NCI-H1930 (cell line): ENCODE data around the gene MAZ.
A peak's percentile ranks its signal among the peaks of the same experiment; 100 is the strongest.
"Not testable (repeated sequence)": the region's sequence is repeated elsewhere in the genome, so short reads cannot be mapped to it uniquely, and the experiment has no call there.

Experiments used
- DNase-seq, 2 experiments: peaks; one replicate each; lab custom pipeline; 2025; lab: John Stamatoyannopoulos, UW

The MAZ gene

DNA sequence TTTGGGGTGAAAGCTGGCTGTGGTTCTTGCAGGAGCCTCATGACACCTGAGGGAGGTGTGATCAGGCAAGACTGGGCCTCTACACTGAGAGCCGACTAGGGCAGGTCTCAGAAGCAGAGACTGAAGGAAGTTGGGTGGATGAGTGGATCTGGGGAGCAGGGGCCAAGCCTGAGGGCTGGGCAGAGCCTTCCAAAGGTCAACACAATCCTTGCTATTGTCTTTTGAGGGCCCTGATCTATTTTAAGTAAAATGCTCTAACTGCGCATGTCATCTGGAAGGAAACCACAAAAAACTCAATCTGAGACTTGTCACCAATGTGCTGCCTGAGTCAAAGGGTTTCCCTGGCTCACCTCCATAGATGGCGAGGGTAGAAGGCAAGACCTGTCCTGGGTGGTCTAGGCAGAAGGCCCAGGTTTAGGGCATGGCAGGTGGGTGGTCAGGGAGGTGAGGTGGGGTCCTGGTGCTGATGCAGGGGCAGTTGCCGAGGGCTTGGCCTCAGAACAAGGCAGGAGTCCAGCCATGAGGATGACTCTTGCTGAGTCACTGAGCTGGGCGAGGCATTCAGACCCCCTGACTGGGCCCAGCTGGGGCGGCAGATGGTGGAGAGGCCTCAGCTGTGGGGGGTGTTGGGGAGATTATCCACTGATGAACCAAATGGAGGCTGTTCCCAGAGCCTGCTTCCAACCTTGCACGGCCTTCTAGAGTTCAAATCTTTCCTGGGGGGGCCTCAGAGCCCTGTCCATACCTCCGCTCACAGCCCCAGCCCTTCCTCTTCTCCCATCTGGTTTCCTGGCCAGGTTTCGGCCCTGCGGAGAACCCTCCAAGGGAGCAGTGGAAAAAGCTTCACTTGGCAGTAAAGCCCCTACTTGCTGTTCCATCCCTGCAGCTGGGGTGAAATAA, 19.1 kb downstream of the MAZ start:
- no peak for DNase-seq

DNA sequence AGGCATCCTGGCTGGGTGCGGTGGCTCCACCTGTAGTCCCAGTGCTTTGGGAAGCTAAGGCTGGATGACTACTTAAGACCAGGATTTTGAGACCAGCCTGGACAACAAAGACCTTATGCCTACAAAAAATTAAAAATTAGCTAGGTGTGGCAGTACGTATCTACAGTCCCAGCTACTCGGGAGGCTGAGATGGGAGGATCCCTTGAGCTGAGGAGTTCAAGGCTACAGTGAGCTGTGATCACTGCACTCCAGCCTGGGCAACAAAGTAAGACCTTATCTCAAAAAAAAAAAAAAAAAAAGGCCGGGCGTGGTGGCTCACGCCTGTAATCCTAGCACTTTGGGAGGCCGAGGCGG, 20.0 kb downstream of the MAZ start:
- DNase-seq, result no peak

DNA sequence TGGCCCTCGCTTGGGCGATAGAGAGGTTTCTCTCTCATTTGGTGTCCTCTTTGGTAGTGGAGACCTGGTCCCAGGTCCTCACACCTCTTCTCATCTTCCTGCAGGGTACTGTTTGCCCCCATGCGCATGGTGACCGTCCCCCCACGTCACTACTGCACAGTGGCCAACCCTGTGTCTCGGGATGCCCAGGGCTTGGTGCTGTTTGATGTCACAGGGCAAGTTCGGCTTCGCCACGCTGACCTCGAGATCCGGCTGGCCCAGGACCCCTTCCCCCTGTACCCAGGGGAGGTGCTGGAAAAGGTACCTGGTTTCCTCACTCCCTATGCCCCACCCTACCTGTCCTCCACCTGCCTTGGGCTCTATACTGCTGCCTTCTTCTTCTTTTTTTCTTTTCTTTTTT, 24.4 kb downstream of the MAZ start:
- no peak for DNase-seq

DNA sequence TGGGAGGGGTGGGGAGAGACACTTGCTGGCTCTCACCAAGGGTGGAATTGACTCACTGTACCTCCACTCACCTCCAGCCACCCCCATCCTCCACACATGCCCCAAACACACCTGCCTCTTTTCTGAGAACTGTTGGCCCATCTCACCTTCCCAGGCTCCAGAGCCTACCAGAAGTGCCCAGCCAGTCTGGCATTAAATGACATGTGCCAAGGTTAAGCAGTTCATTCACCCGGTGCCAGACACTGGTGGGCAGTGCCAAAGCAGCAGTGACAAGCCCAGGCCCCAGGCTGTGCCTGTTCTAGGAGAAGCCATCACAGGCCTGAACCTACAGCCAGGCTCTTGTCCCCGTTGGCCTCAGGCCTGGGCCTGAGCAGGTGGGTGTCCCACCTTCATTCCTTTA, 25.2 kb downstream of the MAZ start:
- DNase-seq, result no peak

DNA sequence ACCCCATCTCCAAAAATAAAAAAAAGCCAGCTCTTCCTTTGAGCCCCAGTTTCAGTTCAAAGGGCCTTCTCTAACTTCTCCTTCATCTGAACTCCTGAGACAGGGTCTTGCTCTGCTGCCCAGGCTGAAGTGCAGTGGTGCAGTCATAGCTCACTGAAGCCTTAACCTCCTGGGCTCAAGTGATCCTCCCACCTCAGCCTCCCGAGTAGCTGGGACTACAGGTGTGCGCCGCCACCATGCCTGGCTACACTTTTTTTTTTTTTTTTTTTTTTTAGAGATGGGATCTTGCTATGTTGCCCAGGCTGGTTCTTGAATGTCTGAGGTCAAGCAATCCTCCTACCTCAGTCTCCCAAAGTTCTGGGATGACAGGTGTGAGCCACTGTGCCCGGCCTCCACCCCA, 26.9 kb downstream of the MAZ start:
- DNase-seq, result not testable (repeated sequence)

DNA sequence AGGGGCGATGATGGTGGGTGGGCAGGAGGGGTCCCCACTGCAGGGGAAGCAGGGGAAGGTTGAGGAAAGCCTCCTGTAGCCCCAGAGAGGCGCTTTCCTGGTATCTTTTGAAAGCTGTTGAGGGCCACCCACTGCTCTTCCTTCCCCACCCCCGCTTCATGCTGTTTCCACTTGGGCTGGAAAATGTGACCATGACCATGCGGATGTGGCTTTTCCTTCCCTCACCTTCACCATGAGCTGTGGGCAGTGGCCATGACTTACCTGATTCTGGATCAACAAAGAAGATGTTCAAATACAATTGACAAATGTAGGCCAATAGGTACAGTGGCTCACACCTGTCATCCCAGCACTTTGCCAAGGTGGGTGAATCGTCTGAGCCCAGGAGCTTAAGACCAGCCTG, 27.8 kb downstream of the MAZ start:
- DNase-seq, result no peak

DNA sequence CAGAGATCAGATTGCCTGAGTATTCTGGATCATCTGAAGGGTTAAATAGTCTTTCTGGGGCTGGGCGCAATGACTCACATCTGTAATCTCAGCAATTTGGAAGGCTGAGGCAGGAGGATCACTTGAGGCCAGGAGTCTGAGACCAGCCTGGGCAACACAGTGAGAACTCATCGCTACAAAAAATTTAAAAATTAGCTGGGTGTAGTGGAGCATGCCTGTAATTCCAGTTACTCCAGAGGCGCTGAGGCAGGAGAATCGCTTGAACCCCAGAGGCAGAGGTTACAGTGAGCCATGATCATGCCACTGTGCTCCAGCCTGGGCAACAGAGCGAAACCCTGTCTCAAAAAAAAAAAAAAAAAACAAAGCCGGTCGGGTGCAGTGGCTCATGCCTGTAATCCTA, 29.6 kb downstream of the MAZ start:
- DNase-seq, result no peak

DNA sequence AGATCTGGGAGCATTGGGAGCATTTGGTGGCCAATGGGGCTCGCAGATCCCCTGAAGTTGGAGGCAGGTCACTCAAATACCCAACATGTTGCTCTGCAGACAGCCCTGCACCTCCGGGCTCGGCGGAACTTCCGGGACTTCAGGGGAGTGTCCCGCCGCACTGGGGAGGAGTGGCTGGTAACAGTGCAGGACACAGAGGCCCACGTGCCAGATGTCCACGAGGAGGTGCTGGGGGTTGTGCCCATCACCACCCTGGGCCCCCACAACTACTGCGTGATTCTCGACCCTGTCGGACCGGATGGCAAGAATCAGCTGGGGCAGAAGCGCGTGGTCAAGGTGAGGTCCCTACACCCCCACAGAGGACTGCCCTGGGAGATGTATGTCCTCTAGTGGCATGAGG, 30.3 kb downstream of the MAZ start:
- DNase-seq, result no peak

DNA sequence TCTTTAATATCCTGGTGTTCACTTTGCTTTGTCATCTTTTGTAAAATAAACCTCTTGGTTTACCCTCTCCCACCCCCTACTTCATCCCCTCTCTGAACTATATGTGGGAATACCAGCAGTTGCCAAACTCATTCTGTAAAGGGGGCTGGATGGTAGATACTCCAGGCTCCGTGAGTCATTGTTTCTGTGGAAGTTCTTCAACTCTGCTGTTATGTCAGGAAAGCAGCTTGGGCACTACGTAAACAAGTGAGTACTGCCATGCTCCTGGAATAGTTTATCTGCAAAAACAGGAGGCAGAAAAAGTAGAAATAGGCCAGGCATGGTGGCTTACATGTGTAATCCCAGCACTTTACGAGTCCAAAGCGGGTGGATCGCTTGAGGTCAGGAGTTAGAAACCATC, 31.5 kb downstream of the MAZ start:
- no peak for DNase-seq

DNA sequence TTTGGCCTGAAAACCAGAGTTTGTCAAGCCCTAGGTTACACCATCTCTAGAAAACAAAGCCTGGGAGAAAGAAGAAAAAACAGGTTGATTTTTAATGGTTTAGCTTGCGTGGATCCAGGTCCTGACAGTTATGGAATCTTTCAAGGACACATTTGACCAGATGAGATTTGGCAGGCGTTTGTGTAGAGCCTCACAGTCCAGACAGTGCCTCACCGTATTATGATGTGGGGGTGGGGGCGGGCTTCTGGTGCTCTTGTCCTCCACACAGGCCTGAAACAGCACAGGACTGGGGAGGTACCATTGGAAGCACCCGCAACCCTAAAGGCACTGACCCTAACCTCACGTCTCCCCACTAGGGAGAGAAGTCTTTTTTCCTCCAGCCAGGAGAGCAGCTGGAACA, 33.5 kb downstream of the MAZ start:
- DNase-seq, result no peak

DNA sequence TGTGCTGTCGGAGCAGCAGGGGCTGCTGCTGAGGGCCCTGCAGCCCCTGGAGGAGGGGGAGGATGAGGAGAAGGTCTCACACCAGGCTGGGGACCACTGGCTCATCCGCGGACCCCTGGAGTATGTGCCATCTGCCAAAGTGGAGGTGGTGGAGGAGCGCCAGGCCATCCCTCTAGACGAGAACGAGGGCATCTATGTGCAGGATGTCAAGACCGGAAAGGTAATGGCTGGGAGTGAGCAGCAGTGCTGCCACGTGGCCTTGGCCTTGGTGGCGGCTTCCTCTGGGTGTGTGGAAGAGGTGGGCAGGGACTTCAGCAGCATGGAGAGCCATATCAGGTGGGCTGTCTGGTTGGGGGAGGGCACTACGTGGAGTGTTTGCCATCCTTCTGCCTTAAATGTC, 33.9 kb downstream of the MAZ start:
- DNase-seq, result no peak

DNA sequence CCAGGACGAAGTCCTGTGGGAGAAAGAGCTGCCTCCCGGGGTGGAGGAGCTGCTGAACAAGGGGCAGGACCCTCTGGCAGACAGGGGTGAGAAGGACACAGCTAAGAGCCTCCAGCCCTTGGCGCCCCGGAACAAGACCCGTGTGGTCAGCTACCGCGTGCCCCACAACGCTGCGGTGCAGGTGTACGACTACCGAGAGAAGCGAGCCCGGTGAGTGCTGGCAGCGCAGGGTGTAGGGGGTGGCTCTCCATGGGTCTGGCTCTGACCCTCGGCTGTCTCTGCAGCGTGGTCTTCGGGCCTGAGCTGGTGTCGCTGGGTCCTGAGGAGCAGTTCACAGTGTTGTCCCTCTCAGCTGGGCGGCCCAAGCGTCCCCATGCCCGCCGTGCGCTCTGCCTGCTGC, 35.3 kb downstream of the MAZ start:
- no peak for DNase-seq

DNA sequence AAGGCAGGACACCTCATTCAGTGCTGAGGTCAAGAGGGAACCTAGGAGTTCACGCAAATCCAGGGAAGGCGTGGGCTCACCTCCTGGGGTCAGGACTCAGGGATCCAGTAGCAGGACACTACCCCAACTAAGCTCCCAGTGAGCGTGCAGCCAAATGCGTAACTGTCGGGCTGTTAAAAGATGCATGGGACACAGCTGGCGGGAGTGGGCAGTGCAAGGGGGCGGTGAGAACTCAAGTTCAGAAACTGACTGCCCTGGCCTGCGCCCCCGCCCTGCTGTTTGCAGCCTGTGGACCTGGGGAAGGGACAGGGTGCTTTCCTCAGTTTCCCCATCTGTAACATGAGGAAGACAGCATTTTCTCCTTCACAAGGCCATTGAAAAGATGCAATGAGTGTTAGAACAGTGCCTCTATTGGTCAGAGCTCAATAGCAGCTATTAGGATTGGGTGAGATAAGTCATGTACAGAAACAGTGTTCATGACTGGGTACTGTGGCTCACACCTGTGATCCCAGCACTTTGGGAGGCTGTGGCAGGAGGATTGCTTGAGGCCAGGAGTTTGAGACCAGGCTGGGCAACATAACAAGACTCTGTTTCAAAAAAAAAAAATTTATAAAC, 36.5 kb downstream of the MAZ start:
- no peak for DNase-seq

DNA sequence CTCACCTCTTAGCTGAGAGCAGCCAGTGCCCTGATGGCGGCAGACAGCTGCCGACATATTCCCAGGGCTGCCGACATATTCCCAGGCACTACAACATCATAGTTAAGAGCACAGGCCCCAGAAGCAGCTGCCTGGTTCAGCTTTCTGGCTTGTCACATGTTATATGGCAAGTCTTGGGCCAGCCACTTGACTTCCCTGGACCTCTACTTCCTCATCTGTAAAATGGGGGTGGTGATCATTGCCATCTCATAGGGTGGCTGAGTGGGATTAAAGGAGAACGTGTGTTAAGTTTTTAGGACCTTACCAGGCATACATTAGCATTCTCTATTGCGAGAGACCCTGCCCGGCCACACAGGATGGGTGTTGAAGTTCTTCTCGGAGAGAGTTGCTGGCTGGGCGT, 37.6 kb downstream of the MAZ start:
- no peak for DNase-seq

DNA sequence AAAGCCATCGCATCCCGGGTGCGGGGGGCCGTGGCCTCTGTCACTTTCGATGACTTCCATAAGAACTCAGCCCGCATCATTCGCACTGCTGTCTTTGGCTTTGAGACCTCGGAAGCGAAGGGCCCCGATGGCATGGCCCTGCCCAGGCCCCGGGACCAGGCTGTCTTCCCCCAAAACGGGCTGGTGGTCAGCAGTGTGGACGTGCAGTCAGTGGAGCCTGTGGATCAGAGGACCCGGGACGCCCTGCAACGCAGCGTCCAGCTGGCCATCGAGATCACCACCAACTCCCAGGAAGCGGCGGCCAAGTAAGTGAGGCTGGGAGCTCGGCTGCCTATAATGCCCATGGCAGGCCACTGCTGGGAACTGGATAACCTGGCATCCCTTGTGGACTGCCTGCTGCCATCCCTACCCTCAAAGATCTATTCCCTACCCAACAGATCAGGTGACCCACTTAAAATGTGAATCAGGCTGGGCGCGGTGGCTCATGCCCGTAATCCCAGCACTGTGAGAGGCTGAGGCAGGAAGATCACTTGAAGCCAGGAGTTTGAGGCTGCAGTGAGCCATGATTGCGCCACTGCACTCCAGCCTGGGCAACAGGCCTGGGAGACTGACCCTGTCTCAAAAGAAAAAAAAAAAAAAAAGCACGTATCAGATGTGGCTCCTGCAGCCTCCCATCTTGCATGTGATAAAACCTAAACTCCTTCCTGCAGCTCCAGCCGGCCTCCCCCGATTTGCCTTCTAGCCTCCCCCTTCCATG, 38.4 kb downstream of the MAZ start:
- no peak for DNase-seq

DNA sequence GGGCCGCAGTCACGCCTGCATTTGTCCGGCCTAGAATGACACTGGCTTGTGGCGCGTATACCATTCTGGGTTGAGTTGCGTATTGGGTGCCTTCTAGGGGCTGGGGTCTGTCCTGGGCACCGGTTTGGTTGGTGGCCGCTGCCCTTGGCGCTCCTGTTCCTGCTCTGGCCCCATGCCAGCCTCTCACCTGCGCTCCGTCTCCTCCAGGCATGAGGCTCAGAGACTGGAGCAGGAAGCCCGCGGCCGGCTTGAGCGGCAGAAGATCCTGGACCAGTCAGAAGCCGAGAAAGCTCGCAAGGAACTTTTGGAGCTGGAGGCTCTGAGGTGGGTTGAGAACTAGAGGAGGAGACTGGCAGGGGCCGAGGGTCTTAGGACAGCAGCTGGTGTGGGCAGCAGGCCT, 39.3 kb downstream of the MAZ start:
- DNase-seq, result no peak

DNA sequence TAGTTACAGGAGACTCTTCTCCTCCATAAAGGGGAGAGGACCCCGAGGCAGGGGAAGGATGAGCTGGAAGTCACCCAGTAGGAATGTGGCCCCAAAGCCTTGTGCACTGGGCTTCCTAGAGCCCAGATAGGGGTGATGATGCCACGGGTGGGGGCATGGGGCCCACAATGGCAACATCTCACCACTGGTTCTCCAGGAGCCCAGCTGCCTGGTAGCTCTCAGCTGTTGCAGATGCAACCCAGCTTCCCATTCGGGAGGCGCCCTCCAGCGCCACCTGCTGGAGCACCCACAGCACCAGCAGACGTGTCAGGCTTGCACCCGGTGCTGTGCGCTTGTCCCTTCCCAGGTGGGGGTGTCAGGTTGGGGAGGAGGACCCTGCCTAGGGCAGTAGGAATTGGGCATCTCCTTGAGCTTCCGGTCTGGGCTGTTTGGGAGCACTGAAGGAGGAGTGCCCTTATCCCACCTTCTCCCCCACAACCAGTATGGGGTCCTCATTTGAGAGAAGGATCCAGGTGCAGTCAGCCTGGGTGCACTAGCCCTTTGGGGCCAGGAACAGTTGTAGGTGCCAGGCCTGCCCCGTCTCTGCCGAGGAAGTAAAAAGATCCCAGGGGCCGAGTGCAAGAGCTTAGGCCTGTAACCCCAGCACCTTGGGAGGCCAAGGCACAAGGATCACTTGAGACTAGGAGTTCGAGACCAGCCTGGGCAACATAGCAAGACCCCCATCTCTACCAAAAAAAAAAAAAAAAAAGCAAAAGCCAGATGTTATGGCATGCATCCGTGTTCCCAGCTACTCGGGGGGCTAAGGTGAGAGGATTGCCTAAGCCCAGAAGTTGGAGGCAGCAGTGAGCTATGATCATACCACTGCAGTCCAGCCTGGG, 42.3 kb downstream of the MAZ start:
- peak in 1 of 2 experiments; percentile 80 for DNase-seq

DNA sequence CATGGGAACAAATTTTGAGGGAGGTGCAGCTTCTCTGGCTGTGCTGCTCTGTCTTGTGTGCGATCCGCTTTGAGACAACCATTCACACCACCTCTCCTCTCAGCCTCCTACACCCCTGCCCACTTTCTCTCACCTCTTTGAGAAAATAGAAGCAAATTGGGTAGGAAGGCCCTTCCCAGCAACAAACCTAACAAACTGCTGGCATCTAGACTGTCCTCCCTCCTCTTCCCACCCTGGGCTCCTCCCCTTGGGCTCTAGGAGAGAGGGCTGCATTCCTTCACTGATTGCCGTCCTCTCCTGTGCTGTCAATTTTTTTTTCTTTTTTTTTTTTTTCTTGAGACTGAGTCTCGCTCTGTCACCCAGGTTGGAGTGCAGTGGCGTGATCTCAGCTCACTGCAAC, 43.2 kb downstream of the MAZ start:
- DNase-seq, result no peak

DNA sequence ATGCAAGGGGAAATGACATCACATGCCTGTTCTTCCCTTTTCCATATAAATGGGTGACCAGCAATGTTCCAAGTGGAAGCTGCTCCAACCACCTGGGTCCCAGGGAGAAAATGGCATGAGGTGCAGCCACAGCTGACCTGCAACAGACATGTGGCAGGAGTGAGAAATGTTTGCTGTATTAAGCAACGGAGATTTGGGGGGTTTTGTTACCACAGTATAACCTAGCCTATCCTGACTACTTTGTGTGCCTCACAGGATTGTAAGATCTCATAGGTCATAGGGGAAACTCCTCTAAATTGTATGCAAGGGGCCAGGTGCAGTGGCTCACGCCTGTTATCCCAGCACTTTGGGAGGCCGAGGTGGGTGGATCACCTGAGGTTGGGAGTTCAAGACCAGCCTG, 44.7 kb downstream of the MAZ start:
- DNase-seq, result no peak

DNA sequence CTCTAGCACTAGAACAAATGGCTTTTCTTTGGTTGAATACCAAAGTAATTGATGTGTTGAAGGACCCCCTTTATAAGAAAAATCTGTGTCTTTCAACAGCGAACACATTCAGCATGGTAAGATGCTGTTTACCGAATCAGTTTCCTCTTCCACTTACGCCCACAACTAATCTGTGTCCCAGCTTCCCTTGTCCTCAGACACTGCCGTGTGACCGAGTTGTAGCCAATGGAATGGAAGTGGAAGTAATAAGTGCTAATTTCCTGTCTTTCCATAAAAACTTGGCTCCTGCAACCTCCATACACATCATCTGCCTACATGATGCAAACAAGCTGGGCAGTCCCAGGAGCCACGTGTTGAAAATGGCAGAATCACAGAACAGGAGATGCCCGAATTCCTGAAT, 46.3 kb downstream of the MAZ start:
- DNase-seq, result no peak

DNA sequence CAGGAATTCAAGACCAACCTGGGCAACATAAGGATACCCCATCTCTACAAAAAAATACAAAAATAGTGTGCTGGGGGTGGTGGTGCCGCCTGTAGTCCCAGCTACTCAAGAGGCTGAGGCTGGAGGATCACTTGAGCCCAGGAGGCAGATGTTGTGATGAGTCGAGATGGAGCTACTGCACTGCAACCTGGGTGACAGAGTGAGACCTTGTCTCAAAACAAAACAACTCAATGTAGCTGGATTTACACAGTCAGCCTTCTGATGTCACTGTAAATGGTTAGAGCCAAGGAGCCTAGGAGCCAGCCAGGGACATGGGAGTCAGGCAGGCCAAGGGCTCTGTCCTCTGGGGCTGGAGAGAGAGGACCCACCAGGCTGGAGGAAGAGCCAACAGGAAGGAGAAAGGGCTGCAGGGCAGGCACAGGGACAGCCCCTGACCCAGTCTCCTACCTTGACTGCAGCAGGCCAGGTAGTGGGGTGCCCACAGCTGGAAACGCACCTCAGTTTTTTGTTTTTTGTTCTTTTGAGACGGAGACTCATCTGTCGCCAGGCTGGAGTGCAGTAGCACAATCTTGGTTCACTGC, 48.3 kb downstream of the MAZ start:
- DNase-seq, result no peak
